Measurements from ENCODE around the gene SETD7. TPM values are rescaled to one million over a fixed set of nuclear protein-coding genes. Genes with fewer than 3 reads are reported as not detected.

The SETD7 gene
- total and polyA plus RNA-seq, 2 of the 4 experiments (the other 2 are of a cell fraction): 17.0 to 46.6 TPM

GRCh38 chr4:139453041-139453370, 103.0 kb downstream of the SETD7 start:
- TF ChIP-seq RAD21 (IDR thresholded peaks at IDR 0.05; ENCODE audit: low read length) (no peak), POLR2A (IDR thresholded peaks at IDR 0.05; ENCODE audit: low read depth, low read length) (no peak), CTCF (conservative IDR thresholded peaks at IDR 0.05; ENCODE audit: low read depth, low read length) (peak; percentile 26), SMC3 (IDR thresholded peaks at IDR 0.05; ENCODE audit: low read depth, low read length) (0 out of 2 replicates have a peak, but pooled peaks have one; percentile 1)
- intact Hi-C loops (cut with micrococcal nuclease) (loop anchor here (5.0 kb wide), 1 partner anchor 276 kb away; the partner anchor contains the start of gene ELF2), dilution Hi-C loops (cut with HindIII; ENCODE audit: low sequenced_read_pairs, unreplicated experiment) (no loop called here), in situ Hi-C loops (cut with MboI; ENCODE audit: low sequenced_read_pairs) (no loop called here)
- DNase-seq (no peak), ATAC-seq (ENCODE audit: low read depth) (no peak; the same call in 1 of the 2 replicates)
- H3K4me1 ChIP-seq (ENCODE audit: control insufficient read depth, insufficient read depth, low read length): peaks cover 3% of the 10 kb centered on the region
- peak overlapping the region; percentile 68 for H3K9ac ChIP-seq (ENCODE audit: low read depth, low read length)
- H3K79me1 ChIP-seq (ENCODE audit: low read depth in 1 of 2, low read length in 2 of 2): peaks cover 16 to 59% of the 10 kb centered on the region in 2 experiments
- peak overlapping the region; percentile 78 for H3K23ac ChIP-seq (ENCODE audit: low read depth, low read length)
- H3K9me3 ChIP-seq (ENCODE audit: control insufficient read depth, insufficient read depth, low read length): no peaks in the 10 kb centered on the region
- no CpG with 5 or more reads among the region's 15 CpGs for WGBS, 2 experiments (ENCODE audit: extremely low coverage in 2 of 2, insufficient read length in 1 of 2)
- peak overlapping the region; percentile 85 for H3K27ac ChIP-seq (ENCODE audit: insufficient read depth, low read length)
- H2AK5ac ChIP-seq (ENCODE audit: low read depth, low read length): peak overlapping the region; percentile 23; the same call in 1 of the 2 replicates
- H2AFZ ChIP-seq (replicated peaks; ENCODE audit: low read length, poor library complexity): peak overlapping the region; percentile 97
- CTCF ChIA-PET: interaction anchor here (0.6 kb wide), 1 partner anchor 32 kb away, joined by 3 read pairs; no protein-coding TSS in a partner anchor
- no peaks in the 10 kb centered on the region for H3K36me3 ChIP-seq (ENCODE audit: control insufficient read depth, insufficient read depth, low read length)
- peak overlapping the region; percentile 20 for H3K56ac ChIP-seq (ENCODE audit: extremely low read depth, insufficient read depth, low read length)
- peak overlapping the region; percentile 81; the same call in 1 of the 2 replicates for H2BK120ac ChIP-seq (ENCODE audit: low read depth, low read length)
- no peak overlapping the region; the same call in 2 of the 3 replicates for H2BK15ac ChIP-seq (ENCODE audit: low read depth, low read length)
- no peaks in the 10 kb centered on the region for H3K27me3 ChIP-seq (ENCODE audit: control insufficient read depth, insufficient read depth, low read length)
- H3K14ac ChIP-seq (replicated peaks; ENCODE audit: low read depth, low read length): peak overlapping the region; percentile 92
- H2BK20ac ChIP-seq (ENCODE audit: low read depth, low read length): no peak overlapping the region
- H3K4ac ChIP-seq (ENCODE audit: low read depth, low read length): peak overlapping the region; percentile 78
- no TSS peak for BruUV-seq (replicated peaks)
- peak overlapping the region; percentile 81 for H2BK5ac ChIP-seq (ENCODE audit: low read depth, low read length, poor library complexity, severe bottlenecking)
- H2AK9ac ChIP-seq (replicated peaks; ENCODE audit: low read depth, low read length, poor library complexity): peak overlapping the region; percentile 62
- peak overlapping the region; percentile 93 for H3K4me2 ChIP-seq (ENCODE audit: low read depth, low read length)
- H4K91ac ChIP-seq (ENCODE audit: insufficient read depth, low read depth, low read length): peak overlapping the region; percentile 67; the same call in 1 of the 2 replicates
- peak overlapping the region; percentile 47 for H3K18ac ChIP-seq (ENCODE audit: low read depth, low read length)
- peak overlapping the region; percentile 55 for H4K5ac ChIP-seq (ENCODE audit: low read depth, low read length)
- H3K4me3 ChIP-seq (ENCODE audit: insufficient read depth, low read depth, low read length): peak overlapping the region; percentile 86
- H4K20me1 ChIP-seq (ENCODE audit: insufficient read depth, low read length): no peaks in the 10 kb centered on the region; the same call in 1 of the 2 replicates
- POLR2A ChIA-PET (ENCODE audit: unreplicated experiment): interaction anchor here (0.6 kb wide), 1 partner anchor 73 kb away, joined by 3 read pairs; no protein-coding TSS in a partner anchor
- H4K8ac ChIP-seq (ENCODE audit: low read depth in 2 of 2, low read length in 2 of 2): peak overlapping the region; percentile 63 to 77
- peaks cover 4% of the 10 kb centered on the region; the same call in 1 of the 2 replicates for H3K9me1 ChIP-seq (ENCODE audit: insufficient read depth, low read length)
